Muscle of arm (tissue), 12 donors: Measurements from ENCODE around the gene GALNT9. TPM values are rescaled to one million over a fixed set of nuclear protein-coding genes. Genes with fewer than 3 reads are reported as not detected.
"Not testable (repeated sequence)": the region's sequence is repeated elsewhere in the genome, so short reads cannot be mapped to it uniquely, and the experiment has no call there.

Experiments used
- DNase-seq: peaks from one replicate; pipeline ENCODE4 v3.0.0-alpha.2; 2013
- polyA plus RNA-seq, 12 donors: library from polyadenylated mRNA; unstranded; fragments of 120-200 nt; gene quantifications; one replicate each; pipeline ENCODE4 v1.2.1, GENCODE V29; 2013; ENCODE audit not compliant: insufficient read length in 12 of 12

The GALNT9 gene
- polyA plus RNA-seq, 12 donors, result 0.75 to 10.6 (median 1.6) TPM; not detected in 2

DNA sequence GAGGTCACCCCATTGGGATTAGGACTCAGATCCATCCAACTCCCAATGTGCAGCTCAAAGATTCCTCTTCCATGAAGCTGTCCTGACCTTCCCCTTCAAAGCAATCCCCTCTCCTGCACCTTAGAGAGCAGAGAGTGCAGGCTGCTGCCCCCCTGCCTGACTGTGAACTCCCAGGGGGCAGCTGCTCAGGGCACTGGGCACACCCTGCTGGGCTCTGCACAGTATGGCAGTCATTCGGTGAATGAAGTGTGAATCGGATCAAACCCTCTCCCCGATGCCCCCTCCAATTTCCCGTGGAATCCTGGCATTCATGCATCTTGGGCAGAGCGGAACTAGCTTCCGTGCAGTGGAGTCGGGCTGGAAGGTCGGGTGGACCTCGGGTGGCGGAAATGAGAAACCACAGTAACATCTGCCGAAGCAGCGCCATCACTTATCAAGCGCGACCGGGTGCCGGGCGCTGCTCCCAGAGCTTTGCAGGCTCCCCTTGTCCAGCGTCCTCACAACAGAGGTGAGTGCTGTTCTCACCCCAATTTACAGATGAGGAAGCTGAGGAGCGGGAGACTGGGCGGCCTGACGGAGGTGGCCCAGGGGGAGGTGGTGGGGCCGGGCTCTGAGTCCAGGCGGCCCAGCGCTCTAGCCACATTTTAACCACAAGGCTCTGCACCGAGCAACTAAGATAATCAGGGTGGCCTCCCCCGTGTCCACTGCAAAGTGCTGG is 14.7 kb downstream of the GALNT9 start:
- DNase-seq, result no peak

DNA sequence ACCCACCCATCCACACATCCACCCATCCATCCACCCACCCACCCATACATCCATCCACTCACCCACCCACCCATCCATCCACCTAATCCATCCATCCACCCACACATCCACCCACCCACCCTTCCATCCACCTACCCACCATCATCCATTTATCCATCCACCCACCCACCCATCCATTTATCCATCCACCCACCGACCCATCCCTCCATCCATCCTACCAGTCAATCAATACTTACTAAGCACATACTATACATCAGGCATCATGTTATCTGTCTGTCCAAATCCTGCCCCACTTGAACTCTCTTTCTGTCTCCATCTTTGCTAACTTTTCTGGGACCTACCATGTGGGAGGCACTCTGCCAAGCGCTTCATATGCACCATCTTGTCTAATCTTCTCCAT is 15.4 kb downstream of the GALNT9 start:
- DNase-seq, result no peak

GRCh38 chr12:132313182-132313581 is 16.2 kb downstream of the GALNT9 start:
- no peak for DNase-seq

- no peak for DNase-seq
Observed at GRCh38 chr12:132312516-132312915, 16.9 kb downstream of the GALNT9 start.

- DNase-seq, result no peak
Observed at GRCh38 chr12:132311201-132311915, 18.0 kb downstream of the GALNT9 start.

DNA sequence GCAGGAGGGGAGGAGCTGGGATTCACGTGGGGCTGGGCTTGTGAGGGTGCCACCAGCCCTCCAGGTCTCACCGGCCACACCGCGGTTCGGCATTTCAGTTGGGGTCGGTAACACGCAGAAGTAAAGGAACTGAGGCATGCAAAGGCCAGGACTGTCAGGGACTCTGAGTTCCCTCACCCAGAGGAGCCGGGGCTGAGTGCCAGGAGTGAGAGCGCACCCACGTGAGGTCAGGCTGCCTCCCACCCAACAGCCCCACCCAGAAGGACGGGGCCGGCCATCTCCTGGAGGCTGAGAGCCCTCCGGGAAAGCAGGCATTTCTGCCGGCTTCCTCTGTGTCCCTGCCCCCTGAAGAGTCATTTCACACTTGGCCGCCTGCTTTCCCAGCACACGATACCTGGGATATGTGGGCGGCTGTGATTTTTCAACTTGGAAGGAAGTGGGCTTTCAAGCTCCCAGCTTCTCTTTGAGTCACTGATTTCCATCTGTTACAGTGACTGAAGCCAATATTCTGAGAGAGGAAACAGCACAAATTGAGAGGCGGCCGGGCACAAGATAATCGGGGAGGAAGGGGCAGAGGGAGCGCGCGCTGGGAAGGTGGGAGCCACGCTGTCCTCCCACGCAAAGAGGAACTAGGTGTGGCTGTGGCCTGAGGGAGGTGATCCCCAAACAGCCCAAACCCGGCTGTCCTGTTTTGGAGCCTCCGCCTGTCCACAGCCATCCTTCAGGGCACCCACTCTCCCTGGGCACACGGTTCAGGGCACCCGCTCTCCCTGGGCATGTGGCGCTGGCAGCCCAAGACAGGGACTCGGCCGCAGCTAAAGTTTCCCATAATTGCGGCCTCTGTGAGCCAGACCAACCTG is 19.0 kb downstream of the GALNT9 start:
- no peak for DNase-seq

DNA sequence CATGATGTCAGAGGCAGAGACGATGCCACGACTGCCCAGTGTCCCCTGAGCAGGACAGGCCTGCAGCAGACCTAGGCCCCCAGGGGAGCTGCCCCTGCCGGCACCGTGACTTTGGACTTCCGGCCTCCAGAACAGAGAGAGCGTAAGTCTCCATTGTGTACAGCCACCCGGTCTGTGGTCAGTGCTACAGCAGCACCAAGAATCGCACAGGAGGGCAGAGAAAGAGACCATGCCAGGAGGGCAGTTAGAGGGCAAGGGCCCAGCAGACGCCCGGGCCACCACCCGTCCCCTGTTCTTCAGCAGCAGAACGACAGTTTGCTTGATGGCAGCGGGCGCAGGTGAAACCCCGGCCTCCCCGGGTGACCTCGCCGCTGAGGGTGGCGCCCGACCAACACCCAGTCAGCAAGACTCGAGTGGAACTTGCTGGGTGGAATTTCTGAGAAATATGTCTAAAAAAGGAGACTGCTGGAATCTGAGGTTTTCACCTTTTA is 19.7 kb downstream of the GALNT9 start:
- DNase-seq, result no peak

DNA sequence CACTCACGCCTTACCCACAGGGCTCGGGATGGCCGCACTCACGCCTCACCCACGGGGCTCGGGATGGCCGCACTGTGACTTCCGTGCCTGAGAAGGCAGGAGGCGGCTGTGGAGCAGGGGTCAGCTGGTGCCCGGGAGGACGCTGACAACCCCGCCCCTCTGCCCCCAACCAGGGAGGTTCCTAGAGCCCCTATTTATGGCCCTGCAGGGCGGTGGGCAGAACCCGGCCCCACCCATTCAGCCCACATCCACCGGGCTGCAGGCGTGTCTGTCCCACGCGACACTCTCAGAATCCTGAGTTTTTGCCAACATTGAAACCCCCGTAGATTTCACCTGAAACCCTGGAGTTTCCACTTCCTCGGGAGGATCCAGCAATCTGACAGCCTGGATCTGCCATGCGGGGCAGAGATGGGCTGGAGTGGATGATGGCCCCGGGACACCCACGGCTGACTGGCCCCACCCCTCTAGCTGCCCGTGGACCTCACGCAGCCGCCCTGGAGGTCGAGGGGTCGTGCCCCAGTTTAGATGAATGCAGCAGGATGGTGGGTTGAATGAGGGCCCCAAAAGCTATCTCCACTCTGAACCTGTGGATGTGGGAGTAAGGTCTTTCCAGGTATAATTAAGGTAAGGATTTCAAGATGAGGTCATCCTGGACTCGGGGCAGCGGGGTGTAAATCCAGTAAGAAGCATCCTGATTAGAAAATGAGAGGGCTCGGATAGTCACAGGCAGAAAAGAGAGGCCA is 20.4 kb downstream of the GALNT9 start:
- no peak for DNase-seq

- no peak for DNase-seq
Observed at GRCh38 chr12:132307976-132308852, 21.2 kb downstream of the GALNT9 start.

DNA sequence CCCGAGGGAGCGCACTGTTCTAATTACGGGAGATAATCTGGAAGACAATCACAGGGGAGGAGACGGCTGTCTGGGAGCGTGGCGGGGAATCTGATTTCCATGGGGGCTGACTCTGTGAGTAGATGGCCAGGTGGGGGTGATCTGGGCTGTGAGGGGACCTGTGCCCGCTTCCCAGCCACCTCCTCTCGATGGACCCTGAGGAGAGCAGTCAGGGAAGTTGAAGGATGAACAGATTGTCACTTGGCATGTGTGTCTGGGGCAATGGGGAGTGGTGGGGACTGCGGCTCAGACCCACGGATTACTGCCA is 22.6 kb downstream of the GALNT9 start:
- no peak for DNase-seq

- no peak for DNase-seq
Observed at GRCh38 chr12:132305991-132306884, 23.2 kb downstream of the GALNT9 start.

- no peak for DNase-seq
Observed at GRCh38 chr12:132305560-132305966, 23.8 kb downstream of the GALNT9 start.

- not testable (repeated sequence) for DNase-seq
Observed at GRCh38 chr12:132304866-132305265, 24.5 kb downstream of the GALNT9 start.

GRCh38 chr12:132303853-132304373 is 25.5 kb downstream of the GALNT9 start:
- not testable (repeated sequence) for DNase-seq

- DNase-seq, result no peak
Observed at GRCh38 chr12:132302466-132303358, 26.7 kb downstream of the GALNT9 start.

- no peak for DNase-seq
Observed at GRCh38 chr12:132300789-132301722, 28.3 kb downstream of the GALNT9 start.

DNA sequence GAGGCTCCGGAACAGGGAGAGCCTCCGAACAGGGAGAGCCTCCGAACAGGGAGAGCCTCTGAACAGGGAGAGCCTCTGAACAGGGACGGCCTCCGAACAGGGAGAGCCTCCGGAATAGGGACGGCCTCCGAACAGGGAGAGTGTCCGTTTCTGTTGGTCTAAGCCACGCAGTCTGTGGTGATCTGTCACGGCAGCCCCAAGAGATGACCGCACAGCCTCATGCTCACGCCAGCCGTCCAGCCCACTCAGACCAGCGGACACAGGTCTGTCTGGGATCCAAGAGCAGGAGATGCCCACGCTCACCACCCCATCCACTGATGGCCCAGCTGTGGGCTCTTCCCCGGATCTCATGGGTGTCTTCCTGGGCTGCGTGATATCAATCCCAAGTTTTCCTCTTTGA is 33.3 kb downstream of the GALNT9 start:
- no peak for DNase-seq
